ENCODE measurements around the gene DCT. TPM values are rescaled to one million over a fixed set of nuclear protein-coding genes. Genes with fewer than 3 reads are reported as not detected.

Gene DCT
- total RNA-seq, 1 experiment from 2014 or later = 0.12 TPM

GRCh38 chr13:94481941-94482340 is 2.5 kb upstream of the DCT start:
- CTCF ChIA-PET = no interaction called here
- no peak for ATAC-seq

GRCh38 chr13:94480672-94481145 is 1.2 kb upstream of the DCT start:
- DNase-seq (ENCODE audit: low read depth, low spot score) (no peak), ATAC-seq (no peak)
- H3K4me3 ChIP-seq (replicated peaks in 1 of 2; ENCODE audit: low read depth in 1 of 2, low read length in 2 of 2) = no peak overlapping the region
- peaks cover 14% of the 10 kb centered on the region; the same call in 1 of the 2 replicates for H3K27me3 ChIP-seq (ENCODE audit: insufficient read depth, low read length)
- H3K9ac ChIP-seq (ENCODE audit: low read length) = no peak overlapping the region
- no peaks in the 10 kb centered on the region for H3K79me2 ChIP-seq (ENCODE audit: insufficient read depth, low read length)
- no peaks in the 10 kb centered on the region for H3K4me1 ChIP-seq (ENCODE audit: control insufficient read depth in 1 of 2, insufficient read depth in 2 of 2, low read length in 2 of 2)
- ChIA-PET RAD21 (ENCODE audit: low non-redundant PET in 1 of 2, low total read pairs in 2 of 2, uncharacterized antibody in 2 of 2, unreplicated experiment in 2 of 2) (no interaction called here), POLR2A (no interaction called here), CTCF (no interaction called here)
- no peaks in the 10 kb centered on the region for H4K20me1 ChIP-seq (ENCODE audit: insufficient read depth)
- TF ChIP-seq ELF1 (IDR thresholded peaks at IDR 0.05; ENCODE audit: borderline replicate concordance, low read depth) (no peak), ZBTB33 (IDR thresholded peaks at IDR 0.05; ENCODE audit: extremely low read depth, insufficient replicate concordance, low read length) (no peak), YY1 (IDR thresholded peaks at IDR 0.05; ENCODE audit: extremely low read depth, insufficient replicate concordance, low read depth, low read length) (no peak), TCF7L2 (IDR thresholded peaks at IDR 0.05; ENCODE audit: borderline replicate concordance, extremely low read depth, insufficient read depth, insufficient read length) (no peak), MAX (IDR thresholded peaks at IDR 0.05) (no peak), SIN3A (IDR thresholded peaks at IDR 0.05; ENCODE audit: low read depth) (no peak), EZH2 (IDR thresholded peaks at IDR 0.05) (no peak), ZNF274 (IDR thresholded peaks at IDR 0.05; ENCODE audit: low read depth, low read length) (no peak), POLR2A (IDR thresholded peaks at IDR 0.05; ENCODE audit: borderline replicate concordance, extremely low read depth, insufficient read depth, insufficient read length) (no peak)
- H3K4me2 ChIP-seq (ENCODE audit: low read length) = no peak overlapping the region
- BruUV-seq (replicated peaks) = no TSS peak
- H3K27ac ChIP-seq (ENCODE audit: low read depth, low read length) = no peak overlapping the region
- no peaks in the 10 kb centered on the region for H3K9me2 ChIP-seq (ENCODE audit: insufficient read depth)
- no peak overlapping the region for H2AFZ ChIP-seq (ENCODE audit: low read depth, low read length, poor library complexity, severe bottlenecking)
- intact Hi-C loops (cut with micrococcal nuclease) = no loop called here
- no peaks in the 10 kb centered on the region for H3K36me3 ChIP-seq (ENCODE audit: control insufficient read depth in 1 of 2, insufficient read depth in 2 of 2, low read length in 2 of 2)
- no peaks in the 10 kb centered on the region for H3K9me3 ChIP-seq (ENCODE audit: control insufficient read depth in 1 of 2, insufficient read depth in 1 of 2, low read depth in 1 of 2, low read length in 2 of 2)

More at GRCh38 chr13:94481941-94482340, 2.5 kb upstream of the DCT start:
- intact Hi-C loops (cut with micrococcal nuclease) = no loop called here
- no peaks in the 10 kb centered on the region for H4K20me1 ChIP-seq (ENCODE audit: insufficient read depth)
- BruUV-seq (replicated peaks) = no TSS peak
- H3K9me3 ChIP-seq (ENCODE audit: control insufficient read depth in 1 of 2, insufficient read depth in 1 of 2, low read depth in 1 of 2, low read length in 2 of 2) = no peaks in the 10 kb centered on the region
- H3K4me2 ChIP-seq (ENCODE audit: low read length) = no peak overlapping the region
- H3K27me3 ChIP-seq (ENCODE audit: insufficient read depth, low read length) = peaks cover 17% of the 10 kb centered on the region
- H3K9me2 ChIP-seq (ENCODE audit: insufficient read depth) = no peaks in the 10 kb centered on the region
- POLR2A ChIA-PET = no interaction called here
- no peak overlapping the region for H2AFZ ChIP-seq (ENCODE audit: low read depth, low read length, poor library complexity, severe bottlenecking)
- DNase-seq (ENCODE audit: low read depth, low spot score) = no peak
- no peaks in the 10 kb centered on the region for H3K79me2 ChIP-seq (ENCODE audit: insufficient read depth, low read length)
- H3K27ac ChIP-seq (ENCODE audit: low read depth, low read length) = no peak overlapping the region
- RAD21 ChIA-PET (ENCODE audit: low non-redundant PET in 1 of 2, low total read pairs in 2 of 2, uncharacterized antibody in 2 of 2, unreplicated experiment in 2 of 2) = no interaction called here
- H3K9ac ChIP-seq (ENCODE audit: low read length) = no peak overlapping the region
- no peak overlapping the region for H3K4me3 ChIP-seq (replicated peaks in 1 of 2; ENCODE audit: low read depth in 1 of 2, low read length in 2 of 2)
- no peaks in the 10 kb centered on the region for H3K36me3 ChIP-seq (ENCODE audit: control insufficient read depth in 1 of 2, insufficient read depth in 2 of 2, low read length in 2 of 2)
- no peak for TF ChIP-seq ZFX (IDR thresholded peaks at IDR 0.05)
- TF ChIP-seq ELF1 (IDR thresholded peaks at IDR 0.05; ENCODE audit: borderline replicate concordance, low read depth) = no peak
- TF ChIP-seq SP1 (IDR thresholded peaks at IDR 0.05; ENCODE audit: low read depth) = no peak
- TF ChIP-seq FOSL1 (IDR thresholded peaks at IDR 0.05; ENCODE audit: low read depth) = no peak
- no peak for TF ChIP-seq CEBPB (IDR thresholded peaks at IDR 0.05; ENCODE audit: low read depth)
- H3K4me1 ChIP-seq (ENCODE audit: control insufficient read depth in 1 of 2, insufficient read depth in 2 of 2, low read length in 2 of 2) = no peaks in the 10 kb centered on the region

Measured in HCT116 (cell line).